ENCODE data around the gene CA5A.
"Not testable (repeated sequence)": the region's sequence is repeated elsewhere in the genome, so short reads cannot be mapped to it uniquely, and the experiment has no call there.

DNA sequence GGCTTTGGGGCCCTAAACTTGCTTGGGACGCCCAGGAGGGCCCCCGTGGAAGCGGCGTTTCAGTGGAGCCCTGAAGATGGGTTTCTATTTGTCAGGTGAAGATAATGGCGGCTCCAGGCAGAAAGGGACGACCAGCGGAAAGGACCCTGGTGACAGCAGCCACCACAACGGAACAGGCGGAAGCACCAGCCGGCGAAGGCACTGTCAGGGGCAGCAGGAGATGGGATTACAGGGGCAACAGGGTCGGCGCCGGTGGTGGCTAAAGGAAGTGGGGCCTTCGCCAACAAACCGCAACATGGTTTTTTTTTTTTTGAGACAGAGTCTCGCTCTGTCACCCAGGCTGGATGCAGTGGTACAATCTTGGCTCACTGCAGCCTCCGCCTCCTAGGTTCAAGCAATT, 23.6 kb downstream of the CA5A start:
- TF ChIP-seq, protein P1, sequence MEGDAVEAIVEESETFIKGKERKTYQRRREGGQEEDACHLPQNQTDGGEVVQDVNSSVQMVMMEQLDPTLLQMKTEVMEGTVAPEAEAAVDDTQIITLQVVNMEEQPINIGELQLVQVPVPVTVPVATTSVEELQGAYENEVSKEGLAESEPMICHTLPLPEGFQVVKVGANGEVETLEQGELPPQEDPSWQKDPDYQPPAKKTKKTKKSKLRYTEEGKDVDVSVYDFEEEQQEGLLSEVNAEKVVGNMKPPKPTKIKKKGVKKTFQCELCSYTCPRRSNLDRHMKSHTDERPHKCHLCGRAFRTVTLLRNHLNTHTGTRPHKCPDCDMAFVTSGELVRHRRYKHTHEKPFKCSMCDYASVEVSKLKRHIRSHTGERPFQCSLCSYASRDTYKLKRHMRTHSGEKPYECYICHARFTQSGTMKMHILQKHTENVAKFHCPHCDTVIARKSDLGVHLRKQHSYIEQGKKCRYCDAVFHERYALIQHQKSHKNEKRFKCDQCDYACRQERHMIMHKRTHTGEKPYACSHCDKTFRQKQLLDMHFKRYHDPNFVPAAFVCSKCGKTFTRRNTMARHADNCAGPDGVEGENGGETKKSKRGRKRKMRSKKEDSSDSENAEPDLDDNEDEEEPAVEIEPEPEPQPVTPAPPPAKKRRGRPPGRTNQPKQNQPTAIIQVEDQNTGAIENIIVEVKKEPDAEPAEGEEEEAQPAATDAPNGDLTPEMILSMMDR (IDR thresholded peaks at IDR 0.05; ENCODE audit: insufficient read depth, low read depth, low read length): not testable (repeated sequence)
- TF ChIP-seq EZH2 (IDR thresholded peaks at IDR 0.05; ENCODE audit: insufficient read depth, low read length): not testable (repeated sequence)
